Psoas muscle (tissue), 8 donors: ENCODE measurements around the gene CBFA2T3. TPM values are rescaled to one million over a fixed set of nuclear protein-coding genes. Genes with fewer than 3 reads are reported as not detected.

Source experiments
- ATAC-seq, 4 donors: fragments of 200-7000 bp; cut with Tn5 transposase; one replicate each; pipeline ENCODE4 v1.9.1; 2020; ENCODE audit warnings: moderate library complexity in 3 of 4, mild to moderate bottlenecking in 2 of 4
- DNase-seq, 2 donors: peaks; one replicate each; pipeline ENCODE4 v3.0.0-alpha.2; 2020
- H3K27ac ChIP-seq: fragments of 200-600 bp; one replicate; pipeline ENCODE4 v1.8.0; 2022
- H3K27me3 ChIP-seq, 3 donors: fragments of 200-600 bp in 1 of 3; one replicate each; pipeline versions ENCODE4 v1.6.1 to v1.8.0; 2013 to 2022; ENCODE audit warnings: low read length in 2 of 3, mild to moderate bottlenecking in 2 of 3, moderate library complexity in 1 of 3; ENCODE audit not compliant: insufficient read depth in 3 of 3
- H3K36me3 ChIP-seq, 2 donors: fragments of 200-600 bp in 1 of 2; one replicate each; pipeline versions ENCODE4 v1.6.1 to v1.8.0; 2013 to 2022; ENCODE audit warnings: low read depth in 1 of 2, mild to moderate bottlenecking in 1 of 2, moderate library complexity in 1 of 2; ENCODE audit not compliant: insufficient read depth in 1 of 2
- H3K4me1 ChIP-seq: fragments of 200-600 bp; one replicate; pipeline ENCODE4 v1.8.0; 2022
- H3K4me3 ChIP-seq: fragments of 200-600 bp; one replicate; pipeline ENCODE4 v1.8.0; 2022; ENCODE audit warnings: mild to moderate bottlenecking
- H3K9me3 ChIP-seq: fragments of 200-600 bp; one replicate; pipeline ENCODE4 v1.8.0; 2022
- CTCF ChIP-seq: fragments of 200-600 bp; IDR thresholded peaks from one replicate; pipeline ENCODE4 v1.8.0; 2022; ENCODE audit warnings: antibody characterized with exemption
- WGBS, 3 donors: extraction: QIAGEN DNeasy Blood & Tissue Kit; methylation state at CpG; one replicate each; pipeline versions ENCODE4 v1.1.6 to v1.1.7; 2013; 5-methylcytosine and 5-hydroxymethylcytosine counted together
- intact Hi-C, 2 donors: fragments of 100-400 bp; cut with DNase I; formaldehyde crosslinking; loops; one replicate each; pipeline versions ENCODE4 v1.11.0 to v1.14.2; 2022
- polyA plus RNA-seq, 3 donors: library from polyadenylated mRNA; stranded (reverse); fragments of 200-250 nt; gene quantifications; one replicate each; pipeline ENCODE4 v1.2.3, GENCODE V29; 2013
- total RNA-seq, 4 donors: library from RNA; stranded (reverse); fragmentation: NEBNext Ultra II Directional in 2 of 4; extraction: Animal tissue kit (Norgen Biotek cat#: 25700) in 2 of 4; gene quantifications; one replicate each; pipeline versions ENCODE4 v1.2.1 to v1.2.4, GENCODE V29; 2021 to 2023
- donor health status: healthy with polysubstance abuse.
- donor health status: DM: no; HTN: no; CAD: no; lungs with moderate emphysema.
- donor health status: Bipolar disorder and iron deficiency.
- donor health status: healthy.
- donor health status: DM: yes; HTN: yes; CAD: no.
- donor health status: DM: no; HTN: no; CAD: no.
- donor health status: DM: no; HTN: no; CAD: no.
- donor health status: DM: yes; HTN: yes; CAD: no.

CBFA2T3 gene
- total and polyA plus RNA-seq, 7 donors = 2.6 to 15.0 (median 6.0) TPM

- ATAC-seq = no peak
- 88 to 95% (median 90%) methylated on average over 11 of the region's 11 CpGs for WGBS, 3 donors
- H3K27me3 ChIP-seq = no peaks in the 10 kb centered on the region
- no peak for TF ChIP-seq CTCF
- intact Hi-C loops = no loop called here
- peaks cover 19% of the 10 kb centered on the region for H3K4me1 ChIP-seq
- H3K36me3 ChIP-seq = peaks cover 0 to 65% of the 10 kb centered on the region in 2 donors
- no peak overlapping the region for H3K4me3 ChIP-seq
- H3K9me3 ChIP-seq = no peaks in the 10 kb centered on the region
- no peak for DNase-seq
- H3K27ac ChIP-seq = no peak overlapping the region
Observed at GRCh38 chr16:88879788-88880055, 97.3 kb downstream of the CBFA2T3 start.

GRCh38 chr16:88878967-88879787 is 97.8 kb downstream of the CBFA2T3 start:
- TF ChIP-seq CTCF = no peak
- Histone ChIP-seq H3K4me1 (peaks cover 13% of the 10 kb centered on the region), H3K27ac (no peak overlapping the region), H3K36me3 (peaks cover 0 to 59% of the 10 kb centered on the region in 2 donors), H3K4me3 (no peak overlapping the region), H3K27me3 (no peaks in the 10 kb centered on the region), H3K9me3 (no peaks in the 10 kb centered on the region)
- 88 to 91% (median 89%) methylated on average over 45 of the region's 45 CpGs for WGBS, 3 donors
- intact Hi-C loops = no loop called here
- ATAC-seq (no peak), DNase-seq (no peak)

GRCh38 chr16:88878356-88878755 is 98.7 kb downstream of the CBFA2T3 start:
- Histone ChIP-seq H3K9me3 (no peaks in the 10 kb centered on the region), H3K27ac (no peak overlapping the region), H3K36me3 (peaks cover 0 to 53% of the 10 kb centered on the region in 2 donors), H3K27me3 (no peaks in the 10 kb centered on the region), H3K4me3 (no peak overlapping the region), H3K4me1 (peaks cover 8% of the 10 kb centered on the region)
- DNase-seq = no peak
- ATAC-seq = no peak
- no peak for TF ChIP-seq CTCF
- 93 to 97% (median 95%) methylated on average over 20 of the region's 20 CpGs for WGBS, 3 donors
- intact Hi-C loops = no loop called here

- Histone ChIP-seq H3K9me3 (no peaks in the 10 kb centered on the region), H3K4me1 (peaks cover 3% of the 10 kb centered on the region), H3K27me3 (no peaks in the 10 kb centered on the region), H3K4me3 (no peak overlapping the region), H3K27ac (no peak overlapping the region), H3K36me3 (peaks cover 0 to 53% of the 10 kb centered on the region in 2 donors)
- no peak for DNase-seq
- intact Hi-C loops = no loop called here
- no peak for TF ChIP-seq CTCF
- 91 to 93% (median 91%) methylated on average over 20 of the region's 20 CpGs for WGBS, 3 donors
- ATAC-seq = no peak
Observed at GRCh38 chr16:88877564-88878289, 99.3 kb downstream of the CBFA2T3 start.
